GM12892 (cell line): ENCODE measurements around the gene RREB1.

ENCODE experiments used
- DNase-seq: peaks from one replicate; pipeline ENCODE4 v3.0.0; 2011; ENCODE audit not compliant: insufficient read length
- FAIRE-seq: peaks from 2 replicates; lab custom pipeline; 2011; peaks lifted over from hg19 to GRCh38; lab: Jason Lieb, UNC
- POLR2A ChIP-seq: IDR thresholded peaks from 2 replicates; pipeline ENCODE4 v1.6.1; 2011; ENCODE audit warnings: low read depth, low read length, control low read depth
- POLR2AphosphoS5 ChIP-seq: IDR thresholded peaks from 2 replicates; pipeline ENCODE4 v1.6.1; 2011; ENCODE audit warnings: low read depth, low read length, control low read depth
- TAF1 ChIP-seq: IDR thresholded peaks from 2 replicates; pipeline ENCODE4 v1.6.1; 2011; ENCODE audit warnings: low read depth, mild to moderate bottlenecking, control low read depth, low read length, borderline replicate concordance

The RREB1 gene

GRCh38 chr6:7077856-7078255 lies 29.9 kb upstream of the RREB1 start:
- DNase-seq = no peak
- no peak for TF ChIP-seq POLR2AphosphoS5
- FAIRE-seq = no peak

GRCh38 chr6:7078856-7079255 lies 28.9 kb upstream of the RREB1 start:
- FAIRE-seq (no peak), DNase-seq (no peak)
- TF ChIP-seq POLR2AphosphoS5 = no peak
- no peak for TF ChIP-seq TAF1
- no peak for TF ChIP-seq POLR2A

GRCh38 chr6:7080311-7080710 lies 27.4 kb upstream of the RREB1 start:
- TF ChIP-seq POLR2AphosphoS5 = no peak
- TF ChIP-seq POLR2A = no peak
- TF ChIP-seq TAF1 = no peak
- no peak for FAIRE-seq

GRCh38 chr6:7085911-7086310 lies 21.9 kb upstream of the RREB1 start:
- DNase-seq (no peak), FAIRE-seq (no peak)
- no peak for TF ChIP-seq POLR2A
- TF ChIP-seq POLR2AphosphoS5 = no peak
- TF ChIP-seq TAF1 = no peak

More at GRCh38 chr6:7080311-7080710, 27.4 kb upstream of the RREB1 start:
- no peak for DNase-seq

GRCh38 chr6:7086488-7086887 lies 21.3 kb upstream of the RREB1 start:
- FAIRE-seq (peak; percentile 95), DNase-seq (no peak)
- TF ChIP-seq POLR2AphosphoS5 (no peak), TAF1 (no peak), POLR2A (no peak)

GRCh38 chr6:7087066-7087465 lies 20.7 kb upstream of the RREB1 start:
- TF ChIP-seq POLR2AphosphoS5 (no peak), TAF1 (no peak), POLR2A (no peak)
- DNase-seq = no peak
- peak; percentile 5 for FAIRE-seq

GRCh38 chr6:7087491-7087979 lies 20.2 kb upstream of the RREB1 start:
- no peak for TF ChIP-seq TAF1
- FAIRE-seq = peak; percentile 94
- DNase-seq = no peak

GRCh38 chr6:7088076-7088742 lies 19.6 kb upstream of the RREB1 start:
- no peak for FAIRE-seq
- no peak for DNase-seq
- no peak for TF ChIP-seq TAF1

- FAIRE-seq (no peak), DNase-seq (no peak)
- TF ChIP-seq POLR2AphosphoS5 = no peak
- TF ChIP-seq TAF1 = no peak
- TF ChIP-seq POLR2A = no peak
Measured at GRCh38 chr6:7098993-7099392, 8.8 kb upstream of the RREB1 start.

- FAIRE-seq = peak; percentile 40
- TF ChIP-seq TAF1 = no peak
- TF ChIP-seq POLR2AphosphoS5 = no peak
- no peak for TF ChIP-seq POLR2A
- DNase-seq = no peak
Measured at GRCh38 chr6:7100072-7100752, 7.5 kb upstream of the RREB1 start.

- FAIRE-seq = no peak
- TF ChIP-seq POLR2AphosphoS5 (no peak), TAF1 (no peak), POLR2A (no peak)
Measured at GRCh38 chr6:7100753-7101081, 7.0 kb upstream of the RREB1 start.

GRCh38 chr6:7101290-7101689 lies 6.5 kb upstream of the RREB1 start:
- TF ChIP-seq POLR2AphosphoS5 (no peak), TAF1 (no peak), POLR2A (no peak)
- FAIRE-seq = no peak
- no peak for DNase-seq

More at GRCh38 chr6:7100753-7101081, 7.0 kb upstream of the RREB1 start:
- no peak for DNase-seq
